ENCODE data around the gene ATXN7.

ATXN7 gene

GRCh38 chr3:63849175-63849574, 14.5 kb upstream of the ATXN7 start:
- Histone ChIP-seq H3K9me3 (replicated peaks; ENCODE audit: insufficient read depth, low read length) (no peaks in the 10 kb centered on the region), H2AFZ (ENCODE audit: low read length) (no peak overlapping the region), H3F3A (ENCODE audit: insufficient read depth, low read length) (no peaks in the 10 kb centered on the region), H3K27ac (ENCODE audit: low read length) (no peak overlapping the region), H3K79me2 (ENCODE audit: low read length) (0 out of 2 replicates have a peak, but pooled peaks cover under 1% of the 10 kb centered on the region), H3K4me1 (ENCODE audit: low read length) (no peaks in the 10 kb centered on the region), H3K9ac (ENCODE audit: low read length) (no peak overlapping the region), H3K9me2 (replicated peaks; ENCODE audit: insufficient read depth, low read length) (no peaks in the 10 kb centered on the region), H4K20me1 (ENCODE audit: insufficient read depth, low read length) (no peaks in the 10 kb centered on the region), H3K4me3 (ENCODE audit: low read length) (no peak overlapping the region), H3K4me2 (ENCODE audit: low read depth, low read length) (no peak overlapping the region), H3K27me3 (replicated peaks; ENCODE audit: insufficient read depth, low read length) (no peaks in the 10 kb centered on the region), H3K36me3 (replicated peaks; ENCODE audit: insufficient read depth, low read length) (no peaks in the 10 kb centered on the region)
- no peak for DNase-seq
- TF ChIP-seq EZH2phosphoT487 (IDR thresholded peaks at IDR 0.05; ENCODE audit: low read length) = no peak
- TF ChIP-seq CTCF (IDR thresholded peaks at IDR 0.05; ENCODE audit: low read length) = no peak
- TF ChIP-seq EZH2 (optimal IDR thresholded peaks at IDR 0.05; ENCODE audit: low read depth, low read length) = no peak

- no peak for DNase-seq
- Histone ChIP-seq H3K9me2 (replicated peaks; ENCODE audit: insufficient read depth, low read length) (no peaks in the 10 kb centered on the region), H4K20me1 (ENCODE audit: insufficient read depth, low read length) (no peaks in the 10 kb centered on the region), H3K9ac (ENCODE audit: low read length) (no peak overlapping the region), H2AFZ (ENCODE audit: low read length) (no peak overlapping the region), H3K36me3 (replicated peaks; ENCODE audit: insufficient read depth, low read length) (no peaks in the 10 kb centered on the region), H3K79me2 (ENCODE audit: low read length) (peaks cover 12% of the 10 kb centered on the region), H3K27ac (ENCODE audit: low read length) (no peak overlapping the region), H3K4me1 (ENCODE audit: low read length) (no peaks in the 10 kb centered on the region), H3K9me3 (replicated peaks; ENCODE audit: insufficient read depth, low read length) (no peaks in the 10 kb centered on the region), H3K4me2 (ENCODE audit: low read depth, low read length) (no peak overlapping the region), H3F3A (ENCODE audit: insufficient read depth, low read length) (no peaks in the 10 kb centered on the region), H3K27me3 (replicated peaks; ENCODE audit: insufficient read depth, low read length) (no peaks in the 10 kb centered on the region), H3K4me3 (ENCODE audit: low read length) (no peak overlapping the region)
- no peak for TF ChIP-seq EZH2 (optimal IDR thresholded peaks at IDR 0.05; ENCODE audit: low read depth, low read length)
- TF ChIP-seq EZH2phosphoT487 (IDR thresholded peaks at IDR 0.05; ENCODE audit: low read length) = no peak
- no peak for TF ChIP-seq CTCF (IDR thresholded peaks at IDR 0.05; ENCODE audit: low read length)
These were observed 12.4 kb upstream of the ATXN7 start for GRCh38 chr3:63851287-63851686.

- no peaks in the 10 kb centered on the region for H4K20me1 ChIP-seq (ENCODE audit: insufficient read depth, low read length)
- H2AFZ ChIP-seq (ENCODE audit: low read length) = no peak overlapping the region
- TF ChIP-seq EZH2 (optimal IDR thresholded peaks at IDR 0.05; ENCODE audit: low read depth, low read length) = no peak
- TF ChIP-seq CTCF (IDR thresholded peaks at IDR 0.05; ENCODE audit: low read length) = no peak
- no peak for TF ChIP-seq EZH2phosphoT487 (IDR thresholded peaks at IDR 0.05; ENCODE audit: low read length)
- no peaks in the 10 kb centered on the region for H3K9me2 ChIP-seq (replicated peaks; ENCODE audit: insufficient read depth, low read length)
- no peaks in the 10 kb centered on the region for H3K4me1 ChIP-seq (ENCODE audit: low read length)
- H3K9ac ChIP-seq (ENCODE audit: low read length) = no peak overlapping the region
- no peak overlapping the region for H3K4me2 ChIP-seq (ENCODE audit: low read depth, low read length)
- peaks cover 29% of the 10 kb centered on the region for H3K79me2 ChIP-seq (ENCODE audit: low read length)
- DNase-seq = no peak
- H3K4me3 ChIP-seq (ENCODE audit: low read length) = no peak overlapping the region
- no peak overlapping the region for H3K27ac ChIP-seq (ENCODE audit: low read length)
- no peaks in the 10 kb centered on the region for H3K27me3 ChIP-seq (replicated peaks; ENCODE audit: insufficient read depth, low read length)
- no peaks in the 10 kb centered on the region for H3K36me3 ChIP-seq (replicated peaks; ENCODE audit: insufficient read depth, low read length)
- H3K9me3 ChIP-seq (replicated peaks; ENCODE audit: insufficient read depth, low read length) = no peaks in the 10 kb centered on the region
- no peaks in the 10 kb centered on the region for H3F3A ChIP-seq (ENCODE audit: insufficient read depth, low read length)
These were observed 10.6 kb upstream of the ATXN7 start for GRCh38 chr3:63853106-63853505.

All from MM.1S (cell line).